OCI-LY3 (cell line): Measurements from ENCODE around the gene SETBP1.
A peak's percentile ranks its signal among the peaks of the same experiment; 100 is the strongest.
"Not testable (repeated sequence)": the region's sequence is repeated elsewhere in the genome, so short reads cannot be mapped to it uniquely, and the experiment has no call there.

Experiments used
- H2AFZ ChIP-seq: fragments of 200-600, 300-600 bp; shearing (Covaris generic); 2 replicates; pipeline ENCODE4 v1.6.0; 2014; ENCODE audit warnings: antibody characterized with exemption, low read depth, low read length
- H3K27ac ChIP-seq: fragments of 200-600, 300-600 bp; sonication (generic); 2 replicates; pipeline ENCODE4 v1.5.1; 2014; ENCODE audit warnings: mild to moderate bottlenecking, low read length, moderate library complexity, mixed read lengths
- H3K27me3 ChIP-seq: fragments of 200-600, 300-600 bp; sonication (generic); 2 replicates; pipeline ENCODE4 v1.6.1; 2014; ENCODE audit warnings: low read depth, low read length, mixed read lengths
- H3K36me3 ChIP-seq: fragments of 200-600, 300-600 bp; sonication (generic); replicated peaks from 2 replicates; pipeline ENCODE3; 2014; ENCODE audit warnings: low read depth, low read length, mixed read lengths
- H3K4me1 ChIP-seq: fragments of 300-600, 200-600 bp; sonication (generic); 2 replicates; pipeline ENCODE4 v1.6.1; 2014; ENCODE audit warnings: low read length, mixed read lengths
- H3K4me2 ChIP-seq: fragments of 200-600, 300-600 bp; sonication (generic); 2 replicates; pipeline ENCODE4 v1.6.1; 2014; ENCODE audit warnings: low read length, mixed read lengths
- H3K4me3 ChIP-seq: fragments of 300-600, 200-600 bp; sonication (generic); 2 replicates; pipeline ENCODE4 v1.5.1; 2014; ENCODE audit warnings: antibody characterized with exemption, mild to moderate bottlenecking, low read length, moderate library complexity
- H3K79me2 ChIP-seq: fragments of 300-600, 200-600 bp; shearing (Covaris generic); 2 replicates; pipeline ENCODE4 v1.6.1; 2014; ENCODE audit warnings: mild to moderate bottlenecking, low read length, mixed read lengths
- H3K9ac ChIP-seq: fragments of 300-600, 200-600 bp; shearing (Covaris generic); 2 replicates; pipeline ENCODE4 v1.6.0; 2014; ENCODE audit warnings: mild to moderate bottlenecking, low read length, moderate library complexity
- H3K9me3 ChIP-seq: fragments of 200-600, 300-600 bp; shearing (Covaris generic); 2 replicates; pipeline ENCODE4 v1.6.1; 2014; ENCODE audit warnings: low read length, mixed read lengths; ENCODE audit not compliant: insufficient read depth
- H4K20me1 ChIP-seq: fragments of 200-600, 300-600 bp; sonication (generic); 2 replicates; pipeline ENCODE4 v1.6.1; 2016; ENCODE audit warnings: low read length, mixed read lengths; ENCODE audit not compliant: insufficient read depth
- CTCF ChIP-seq: fragments of 200-600, 300-600 bp; sonication (generic); IDR thresholded peaks from 2 replicates; pipeline ENCODE4 v1.5.1; 2014; ENCODE audit warnings: antibody characterized with exemption, low read length, low read depth
- EZH2phosphoT487 ChIP-seq: fragments of 200-600 bp; shearing (Covaris generic); IDR thresholded peaks from 2 replicates; pipeline ENCODE4 v1.6.1; 2018; ENCODE audit warnings: antibody characterized with exemption, mixed run types, low read depth

Gene SETBP1

DNA sequence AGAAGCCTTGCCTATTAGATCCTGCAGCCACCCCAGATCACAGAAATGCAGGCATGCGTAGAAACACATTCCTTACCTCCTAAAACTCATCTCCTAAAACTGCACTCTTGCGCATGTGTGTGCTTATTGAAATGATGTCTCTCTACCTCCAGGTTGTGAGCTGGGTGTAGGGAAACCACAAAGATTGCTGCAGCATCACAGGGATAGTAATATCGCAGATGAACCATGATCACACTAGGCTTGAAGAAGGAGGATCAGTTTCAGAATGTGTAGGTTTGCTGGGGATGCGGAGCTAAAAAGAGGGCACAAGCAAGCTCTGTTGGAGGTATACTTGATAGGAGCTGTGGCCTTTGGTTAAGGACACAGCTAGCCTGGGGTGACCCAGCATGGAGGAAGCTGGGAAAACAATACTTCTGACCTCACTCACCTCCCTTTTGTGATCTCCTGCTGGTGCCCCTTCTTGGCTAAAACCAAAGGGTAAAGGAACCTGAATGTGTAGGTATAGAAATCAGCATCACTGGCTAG is 118.8 kb downstream of the SETBP1 start:
- peak overlapping the region; percentile 65 for H3K4me3 ChIP-seq
- H3K4me2 ChIP-seq, result peak overlapping the region; percentile 88
- peak overlapping the region; percentile 63 for H3K27ac ChIP-seq
- H3K9me3 ChIP-seq, result no peaks in the 10 kb centered on the region
- H3K4me1 ChIP-seq, result peaks cover 73% of the 10 kb centered on the region
- no peaks in the 10 kb centered on the region for H3K27me3 ChIP-seq
- H3K9ac ChIP-seq, result peak overlapping the region; percentile 48
- H4K20me1 ChIP-seq, result no peaks in the 10 kb centered on the region
- TF ChIP-seq EZH2phosphoT487 (no peak), CTCF (no peak)
- H2AFZ ChIP-seq, result no peak overlapping the region
- H3K36me3 ChIP-seq, result peaks cover 14% of the 10 kb centered on the region
- no peaks in the 10 kb centered on the region for H3K79me2 ChIP-seq

DNA sequence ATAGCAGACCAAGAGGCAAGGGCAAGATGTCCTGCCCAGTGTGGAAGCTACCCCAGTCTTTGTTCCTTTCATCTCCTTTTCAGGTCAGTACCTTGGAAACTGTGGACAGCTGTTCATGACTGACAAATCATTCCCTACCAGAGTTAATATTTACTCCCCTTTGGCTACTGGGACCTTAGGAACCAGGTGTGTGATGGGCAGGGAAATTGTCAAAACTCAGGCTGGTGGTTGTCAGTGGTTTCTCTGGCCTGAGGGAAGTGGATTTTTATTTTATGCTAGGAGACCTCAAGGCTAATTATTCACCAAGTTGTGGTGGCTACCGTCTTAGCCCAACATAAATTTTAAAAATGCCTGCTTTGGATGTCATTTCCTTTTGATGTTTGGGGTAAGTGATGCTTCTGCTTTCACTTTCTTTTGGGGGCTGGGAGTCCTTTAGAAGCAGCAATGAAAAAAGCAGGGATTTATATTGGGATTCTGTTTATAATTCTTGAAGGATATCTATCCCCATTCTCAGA is 119.3 kb downstream of the SETBP1 start:
- TF ChIP-seq CTCF (0 out of 2 replicates have a peak, but pooled peaks have one; percentile 2), EZH2phosphoT487 (no peak)
- H3K9ac ChIP-seq, result peak overlapping the region; percentile 48
- no peak overlapping the region for H2AFZ ChIP-seq
- no peaks in the 10 kb centered on the region for H3K9me3 ChIP-seq
- peaks cover 79% of the 10 kb centered on the region for H3K4me1 ChIP-seq
- H4K20me1 ChIP-seq, result no peaks in the 10 kb centered on the region
- H3K4me3 ChIP-seq, result peak overlapping the region; percentile 65
- H3K36me3 ChIP-seq, result peaks cover 14% of the 10 kb centered on the region
- no peaks in the 10 kb centered on the region for H3K79me2 ChIP-seq
- H3K4me2 ChIP-seq, result peak overlapping the region; percentile 88
- peak overlapping the region; percentile 63 for H3K27ac ChIP-seq
- H3K27me3 ChIP-seq, result no peaks in the 10 kb centered on the region

GRCh38 chr18:44800766-44801165 is 120.1 kb downstream of the SETBP1 start:
- Histone ChIP-seq H3K27ac (peak overlapping the region; percentile 63), H3K4me1 (peaks cover 85% of the 10 kb centered on the region), H3K9ac (peak overlapping the region; percentile 48; the same call in 1 of the 2 replicates), H3K36me3 (peaks cover 14% of the 10 kb centered on the region), H3K4me2 (peak overlapping the region; percentile 88), H3K4me3 (peak overlapping the region; percentile 65; the same call in 1 of the 2 replicates)
- H3K27me3 ChIP-seq, H3K79me2 ChIP-seq, H3K9me3 ChIP-seq, H2AFZ ChIP-seq, H4K20me1 ChIP-seq: not testable (repeated sequence)

DNA sequence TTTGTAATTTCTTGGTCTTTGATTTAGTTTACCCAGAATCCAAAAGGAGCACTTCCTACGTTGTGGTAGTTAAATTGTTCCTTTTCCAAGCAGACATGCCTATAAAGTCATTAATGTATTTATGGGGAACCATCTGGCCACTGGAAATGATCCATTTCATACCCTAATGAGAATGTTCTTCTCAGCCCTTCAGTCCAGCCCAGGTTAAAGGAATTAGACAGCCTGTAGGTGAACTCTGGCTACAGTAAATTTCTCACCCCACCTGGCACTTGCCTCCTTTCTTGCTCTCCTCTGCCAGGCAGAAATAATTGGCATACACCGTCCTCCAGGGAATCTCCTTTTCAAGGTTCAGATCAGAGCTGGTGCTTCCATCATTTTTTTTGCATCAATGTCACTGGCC is 121.1 kb downstream of the SETBP1 start:
- Histone ChIP-seq H3K79me2 (no peaks in the 10 kb centered on the region), H3K9ac (no peak overlapping the region), H2AFZ (no peak overlapping the region), H3K36me3 (peaks cover 14% of the 10 kb centered on the region), H3K4me2 (no peak overlapping the region), H3K27me3 (no peaks in the 10 kb centered on the region), H3K9me3 (no peaks in the 10 kb centered on the region), H4K20me1 (no peaks in the 10 kb centered on the region), H3K27ac (no peak overlapping the region), H3K4me3 (no peak overlapping the region), H3K4me1 (peaks cover 84% of the 10 kb centered on the region)
- TF ChIP-seq EZH2phosphoT487, result no peak
- TF ChIP-seq CTCF, result no peak
